Activated T-helper 1 cell treated with Interleukin-2 at 50 U/mL for 16 hours (primary cell): ENCODE measurements around the gene ABCB9.
"Not testable (repeated sequence)": the region's sequence is repeated elsewhere in the genome, so short reads cannot be mapped to it uniquely, and the experiment has no call there.

Source experiments
- DNase-seq: peaks from one replicate; pipeline ENCODE4 v3.0.0-alpha.2; 2020; ENCODE audit warnings: low read depth

ABCB9 gene

DNA sequence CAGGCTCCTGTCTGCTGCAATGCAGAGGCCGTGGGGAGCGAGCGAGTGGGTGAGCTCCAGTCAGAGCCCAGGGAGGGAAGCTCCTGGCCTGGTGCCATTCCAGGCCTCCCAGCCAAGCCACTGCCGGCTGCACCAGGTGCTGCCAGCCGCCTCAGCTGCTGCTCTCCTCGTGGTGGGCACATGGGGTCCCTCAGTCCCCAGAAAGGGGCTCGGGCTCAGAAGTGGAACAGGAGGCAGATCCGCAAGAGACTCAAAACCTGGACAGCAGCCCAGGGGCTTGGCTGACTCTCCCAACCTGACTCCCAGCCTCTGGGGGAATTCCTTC lies 2.4 kb downstream of the ABCB9 start:
- no peak for DNase-seq

DNA sequence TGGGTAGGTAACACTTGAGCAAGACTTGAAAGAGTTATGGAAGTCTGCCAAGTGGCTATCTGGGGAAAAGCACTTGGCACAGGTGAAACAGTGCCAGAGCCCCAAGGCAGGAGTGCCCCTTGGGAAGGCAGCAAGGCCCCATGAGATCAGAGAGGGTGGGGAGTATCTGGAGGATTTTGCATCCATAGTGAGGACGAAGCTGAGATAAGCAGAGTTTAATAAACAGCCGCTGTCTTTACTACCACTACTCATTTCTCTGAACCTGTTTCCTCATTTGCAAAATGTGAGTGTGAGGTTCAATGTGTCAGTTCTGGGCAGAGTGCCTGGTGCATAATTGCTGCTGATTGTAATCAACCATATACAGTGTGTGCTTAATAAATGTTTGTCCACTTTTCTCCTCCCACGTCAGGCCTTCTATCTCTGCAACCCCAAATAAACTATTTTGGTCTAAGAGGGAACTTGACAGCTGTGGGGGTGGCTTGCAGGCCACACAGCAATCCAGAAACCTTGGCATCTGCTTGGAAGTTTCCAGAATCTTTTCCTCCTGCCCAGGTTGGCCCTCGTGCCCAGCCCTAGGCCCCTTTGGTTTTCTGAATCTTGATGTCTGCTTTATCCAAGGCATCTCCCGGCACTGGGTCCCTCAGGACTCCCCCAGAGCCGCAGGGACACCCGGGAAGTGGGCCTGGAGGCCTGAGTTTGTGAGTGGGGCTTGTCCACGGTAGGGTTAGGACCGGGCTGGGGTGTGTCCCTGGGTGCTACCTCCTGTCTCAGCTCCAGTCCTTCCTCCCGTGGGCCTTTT lies 4.5 kb downstream of the ABCB9 start:
- DNase-seq = no peak

DNA sequence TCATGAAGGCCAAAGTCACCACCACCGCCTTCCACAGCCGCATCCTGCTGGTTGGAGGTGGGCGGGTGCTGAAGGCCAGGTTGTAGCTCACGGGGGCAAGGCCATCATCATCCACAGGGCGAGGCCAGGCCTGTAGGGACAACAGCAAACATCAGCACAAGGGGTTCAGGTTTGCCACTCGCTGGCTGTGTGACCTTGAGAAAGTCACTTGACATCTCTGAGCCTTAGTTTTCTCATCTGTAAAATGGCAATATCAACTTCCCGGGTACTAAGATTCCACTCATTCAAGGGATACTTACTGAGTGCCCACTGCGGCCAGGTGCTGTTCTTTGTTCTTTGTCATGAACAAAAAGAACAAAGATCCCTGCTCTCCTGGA lies 6.1 kb downstream of the ABCB9 start:
- DNase-seq = no peak

DNA sequence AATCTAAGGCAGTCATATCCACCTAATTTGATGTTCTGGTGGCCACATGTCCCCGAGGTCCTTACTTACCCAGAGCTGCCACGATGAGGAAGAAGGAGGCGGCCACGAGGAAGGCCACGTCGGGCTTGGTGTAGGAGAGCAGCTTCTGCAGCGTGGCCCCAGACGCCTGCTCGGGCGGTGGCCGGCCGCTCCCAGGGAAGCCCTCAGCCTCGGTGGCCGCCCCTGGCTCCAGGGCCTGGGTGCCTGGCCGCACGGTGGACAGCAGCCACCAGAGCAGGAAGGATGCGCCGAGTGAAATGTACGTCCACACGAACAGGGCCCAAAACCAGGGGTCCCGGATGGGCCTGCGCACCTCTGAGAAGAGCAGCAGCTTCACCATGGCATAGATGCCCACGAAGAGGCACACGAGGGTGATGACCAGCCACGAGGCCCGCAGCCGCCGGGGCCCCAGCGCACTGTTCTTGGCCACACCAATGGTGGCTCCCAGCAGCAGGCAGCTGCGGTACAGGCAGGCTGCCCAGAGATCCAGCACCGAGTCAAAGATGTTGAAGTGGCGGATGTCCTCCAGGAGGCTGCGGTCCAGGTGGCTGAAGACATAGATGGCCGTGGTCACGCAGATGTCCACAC lies 6.6 kb downstream of the ABCB9 start:
- no peak for DNase-seq

DNA sequence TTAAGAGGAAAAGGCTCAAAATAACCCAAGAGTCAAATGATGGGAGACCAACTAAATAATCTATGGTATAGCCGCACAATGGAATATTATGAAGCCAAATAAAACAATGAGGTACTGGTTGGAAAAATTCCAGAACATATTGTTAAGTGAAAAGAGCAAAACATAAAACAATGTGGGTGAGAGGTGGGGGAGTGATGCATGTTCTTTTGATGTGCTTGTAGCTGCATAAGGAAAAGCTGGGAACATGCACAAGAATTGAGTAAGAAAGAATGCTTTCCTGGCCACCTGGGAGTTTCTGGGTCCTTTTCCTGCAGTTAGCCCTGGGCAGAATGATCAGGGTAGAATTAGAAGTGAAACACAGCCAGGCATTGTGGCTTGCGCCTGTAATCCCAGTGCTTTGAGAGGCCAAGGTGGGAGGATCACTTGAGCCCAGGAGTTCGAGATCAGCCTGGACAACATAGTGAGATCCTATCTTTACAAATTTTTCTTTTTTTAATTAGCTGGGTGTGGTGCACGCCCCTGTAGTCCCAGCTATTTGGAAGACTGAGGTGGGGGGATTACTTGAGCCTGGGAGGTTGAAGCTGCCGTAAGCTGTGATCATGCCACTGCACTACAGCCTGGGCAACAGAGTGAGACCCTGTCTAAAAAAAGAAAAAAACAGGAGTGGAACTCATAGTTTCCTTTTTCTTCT lies 7.9 kb downstream of the ABCB9 start:
- DNase-seq = no peak

DNA sequence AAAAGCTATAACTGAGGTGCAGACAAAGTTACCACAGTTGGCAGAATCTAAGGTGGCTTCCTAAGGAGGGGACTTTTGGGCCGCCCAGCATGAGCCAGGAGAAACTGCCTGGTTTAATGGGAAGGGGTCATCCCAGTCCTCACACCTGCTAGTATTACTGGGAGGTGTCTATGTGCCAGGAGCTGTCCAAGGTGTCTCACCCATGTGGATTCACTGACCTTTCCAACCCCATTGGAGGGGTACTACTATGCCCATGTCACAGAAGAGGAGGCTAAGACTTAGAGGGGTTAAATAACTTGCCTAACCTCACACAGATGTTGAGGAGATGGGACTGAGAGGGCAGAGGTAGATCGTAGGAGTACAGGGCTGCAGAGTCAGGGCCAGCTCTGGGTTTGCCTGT lies 10.2 kb downstream of the ABCB9 start:
- no peak for DNase-seq

DNA sequence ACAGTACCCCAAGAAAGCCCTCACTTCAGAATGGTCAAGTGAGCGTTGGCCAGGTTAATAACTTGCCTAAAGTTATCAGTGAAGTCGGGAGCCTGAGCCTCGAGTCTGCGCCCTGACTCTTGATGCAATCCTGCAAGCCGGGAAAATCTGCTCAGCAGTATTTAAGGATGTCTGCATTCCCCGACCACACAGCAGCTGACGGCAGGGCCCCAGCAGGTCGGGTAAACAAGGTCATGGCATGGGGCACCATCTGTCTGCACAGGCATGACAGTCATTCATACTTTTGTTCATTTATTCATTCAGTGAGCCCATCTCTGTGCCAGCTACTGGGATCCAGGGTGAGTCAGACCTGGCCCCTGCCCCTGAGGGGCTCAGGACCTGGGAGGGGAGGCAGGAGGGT lies 11.1 kb downstream of the ABCB9 start:
- no peak for DNase-seq

DNA sequence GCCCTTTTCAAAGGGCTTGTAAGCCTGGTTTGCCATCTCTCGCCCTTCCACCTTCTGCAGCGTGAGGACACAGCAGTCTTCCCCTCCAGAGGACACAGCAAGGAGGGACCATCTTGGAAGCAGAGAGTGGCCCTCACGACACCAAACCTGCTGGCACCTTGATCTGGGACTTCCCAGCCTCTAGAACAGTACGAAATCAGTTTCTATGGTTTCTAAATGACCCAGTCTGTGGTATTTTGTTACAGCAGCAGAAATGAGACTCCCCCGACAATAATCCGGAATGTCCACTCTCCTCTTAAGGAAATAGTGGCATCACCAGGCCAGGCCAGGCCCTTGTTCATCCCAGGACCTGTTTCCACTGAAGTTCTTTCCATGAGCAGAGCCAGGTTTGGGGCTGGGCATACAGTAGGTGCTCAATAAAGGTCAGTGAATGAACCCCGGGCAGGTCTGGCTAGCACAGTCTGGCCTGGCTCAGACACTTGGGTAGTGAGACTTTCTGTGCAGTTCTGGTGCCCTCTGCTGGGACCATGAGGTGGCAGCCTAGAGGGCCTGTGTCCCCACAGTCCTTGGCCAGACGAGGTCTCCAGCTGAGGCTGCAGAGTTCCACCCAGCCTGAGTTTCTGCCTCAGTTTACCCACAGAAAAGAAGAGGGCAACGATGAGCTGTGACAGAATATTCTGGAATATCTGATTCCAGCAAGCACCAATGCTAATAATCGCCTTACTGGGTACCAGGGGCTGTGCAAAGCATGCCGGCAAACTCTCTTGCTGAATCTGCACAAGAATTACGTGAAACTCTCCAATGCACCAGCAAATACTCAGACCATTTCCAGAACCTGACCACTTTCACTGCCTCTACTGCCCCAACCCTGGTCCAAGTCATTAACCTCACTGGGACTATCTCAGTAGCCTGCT lies 14.0 kb downstream of the ABCB9 start:
- DNase-seq = peak; percentile 55

DNA sequence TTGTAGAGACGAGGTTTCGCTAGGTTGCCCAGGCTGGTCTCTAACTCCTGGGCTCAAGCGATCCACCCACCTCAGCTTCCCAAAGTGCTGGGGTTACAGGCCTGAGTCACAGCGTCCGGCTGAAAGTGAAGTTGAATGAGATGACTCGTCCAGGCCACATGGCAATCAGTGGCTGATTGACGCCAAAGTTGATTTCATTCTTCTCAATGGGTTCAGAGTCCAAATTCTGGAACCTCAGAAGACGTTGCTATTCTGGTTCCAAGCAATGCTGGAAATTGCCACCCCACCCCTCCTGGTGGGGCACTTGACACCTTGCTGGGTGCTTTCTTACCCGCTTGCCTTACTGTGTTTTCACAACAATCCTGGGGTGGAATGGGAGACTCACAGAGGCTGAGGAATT lies 14.9 kb downstream of the ABCB9 start:
- no peak for DNase-seq

DNA sequence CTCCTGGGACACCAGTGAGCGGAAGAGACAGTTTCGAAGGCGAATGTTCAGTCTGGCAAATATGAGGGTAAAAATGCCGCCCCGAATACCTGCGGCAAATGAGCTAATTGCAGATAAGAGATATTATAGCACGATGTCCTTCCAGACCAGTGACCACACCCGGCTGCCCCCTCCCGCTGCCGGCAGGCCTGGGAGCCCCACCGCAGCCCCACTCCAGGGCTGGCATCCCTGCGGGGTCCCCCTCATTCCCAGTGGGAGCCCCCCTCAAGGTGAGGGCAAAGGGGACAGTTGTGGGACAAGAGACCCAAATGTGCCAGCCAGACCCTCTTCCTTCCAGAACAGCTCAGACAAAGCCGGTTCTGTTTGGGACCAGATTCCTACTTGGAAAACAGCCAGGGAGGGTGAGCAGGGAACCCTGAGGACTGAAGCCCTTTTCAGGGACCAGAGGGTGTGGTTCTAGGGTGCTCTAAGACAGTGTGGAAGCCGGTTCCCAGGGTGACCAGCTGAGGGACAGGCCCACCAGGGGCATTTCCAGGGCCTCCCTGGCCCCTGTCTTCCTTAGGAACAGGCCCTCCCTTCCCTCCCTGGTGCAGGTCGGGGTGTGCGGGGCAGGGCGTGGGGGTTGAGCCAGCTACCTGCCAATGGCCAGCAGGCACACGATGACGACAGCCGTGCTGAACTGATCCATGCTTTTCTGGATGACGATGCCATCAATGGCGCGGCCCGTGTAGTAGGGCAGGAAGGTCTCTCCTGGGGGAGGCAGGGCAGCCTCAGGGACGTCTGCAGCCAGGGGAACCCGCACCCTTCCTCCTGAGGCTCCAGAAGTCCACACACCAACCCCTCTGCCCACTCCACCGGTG lies 16.2 kb downstream of the ABCB9 start:
- no peak for DNase-seq

DNA sequence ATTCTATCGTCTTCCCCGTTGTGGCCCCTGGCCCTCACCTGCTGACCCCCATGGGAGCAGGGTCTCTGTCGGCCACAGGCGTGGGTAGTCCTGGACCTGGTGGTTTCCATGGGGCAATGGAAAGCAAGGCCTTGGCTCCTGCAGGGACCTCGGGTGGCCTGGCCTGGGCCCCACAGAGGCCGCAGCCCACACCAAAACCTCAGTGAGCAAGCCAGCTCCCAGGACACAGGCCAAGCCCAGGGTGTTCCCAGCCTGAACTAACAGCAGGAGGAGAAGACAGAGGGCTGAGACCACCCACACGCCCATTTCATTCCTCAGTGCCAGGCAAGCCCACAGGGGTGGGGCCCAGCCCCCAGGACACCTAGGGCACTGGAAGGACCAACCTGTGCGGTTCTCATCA lies 16.9 kb downstream of the ABCB9 start:
- DNase-seq = no peak

DNA sequence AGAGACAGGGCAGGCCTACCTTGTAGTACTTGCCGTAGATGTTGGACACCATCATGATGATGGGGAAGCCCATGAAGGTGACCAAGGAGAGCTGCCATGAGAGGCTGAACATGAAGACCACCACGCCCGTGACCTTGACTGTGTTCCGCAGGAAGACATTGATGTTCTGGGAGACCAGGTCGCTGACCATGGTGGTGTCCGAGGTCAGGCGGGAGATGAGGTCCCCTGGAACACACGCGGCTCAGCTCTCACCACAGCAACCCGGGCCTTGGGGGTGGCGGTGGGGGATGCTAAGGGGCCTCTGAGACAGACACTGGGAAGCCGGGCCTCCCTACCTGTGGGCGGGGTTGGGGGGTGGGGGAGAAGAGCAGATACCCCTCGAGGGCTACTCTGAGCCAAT lies 17.7 kb downstream of the ABCB9 start:
- DNase-seq = no peak

DNA sequence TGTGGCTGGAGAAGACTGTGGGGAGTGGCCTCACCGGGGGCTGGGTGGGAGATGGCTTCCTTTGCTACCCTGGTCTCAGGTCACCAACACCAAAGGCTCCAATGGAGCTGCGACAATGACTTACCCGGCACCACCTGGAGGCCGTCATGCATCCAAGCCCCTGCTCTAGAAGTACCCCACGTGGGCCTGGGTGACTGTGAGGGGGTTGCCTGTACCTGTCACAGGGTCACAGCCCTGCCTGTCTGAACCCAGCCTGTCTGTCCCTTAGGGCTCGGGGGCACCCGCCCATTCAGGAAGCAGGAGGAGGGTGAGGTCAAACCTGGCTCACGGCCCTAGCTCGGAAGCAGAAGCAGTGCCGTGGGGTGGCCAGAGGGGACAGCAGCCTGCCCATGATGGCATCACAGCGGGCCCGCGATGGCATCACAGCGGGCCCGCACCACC lies 18.9 kb downstream of the ABCB9 start:
- no peak for DNase-seq

DNA sequence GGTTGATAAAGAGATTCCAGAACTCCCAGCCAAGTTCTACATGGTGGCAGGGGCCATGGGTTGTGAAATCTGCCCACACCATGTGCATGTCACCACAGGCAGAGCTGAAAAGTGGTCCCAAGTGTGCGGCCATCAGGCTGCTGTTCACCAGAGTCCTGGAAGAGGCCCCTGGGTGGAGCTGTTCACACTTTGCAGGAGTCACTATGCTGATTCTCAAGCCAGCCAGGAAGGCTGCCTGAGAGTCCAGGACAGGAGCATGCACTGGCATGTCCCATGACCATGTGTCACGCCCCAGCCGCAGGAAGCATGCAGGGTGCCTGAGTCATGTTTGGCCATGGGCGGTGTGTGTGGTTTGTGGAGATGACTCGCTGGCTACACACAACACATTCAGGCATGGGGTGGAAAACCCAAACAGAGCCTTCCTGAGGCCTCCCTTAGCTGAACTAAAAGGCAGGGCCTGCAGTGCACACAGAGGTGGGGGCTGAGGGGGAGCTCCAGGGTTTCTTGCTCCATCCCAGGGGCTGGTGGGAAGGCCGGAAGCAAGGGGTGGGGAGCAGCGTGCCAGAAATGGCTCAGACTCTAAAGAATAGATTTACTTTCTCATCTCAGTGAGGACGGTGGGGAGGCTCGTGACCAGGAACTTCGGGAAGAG lies 19.4 kb downstream of the ABCB9 start:
- peak; percentile 57 for DNase-seq

DNA sequence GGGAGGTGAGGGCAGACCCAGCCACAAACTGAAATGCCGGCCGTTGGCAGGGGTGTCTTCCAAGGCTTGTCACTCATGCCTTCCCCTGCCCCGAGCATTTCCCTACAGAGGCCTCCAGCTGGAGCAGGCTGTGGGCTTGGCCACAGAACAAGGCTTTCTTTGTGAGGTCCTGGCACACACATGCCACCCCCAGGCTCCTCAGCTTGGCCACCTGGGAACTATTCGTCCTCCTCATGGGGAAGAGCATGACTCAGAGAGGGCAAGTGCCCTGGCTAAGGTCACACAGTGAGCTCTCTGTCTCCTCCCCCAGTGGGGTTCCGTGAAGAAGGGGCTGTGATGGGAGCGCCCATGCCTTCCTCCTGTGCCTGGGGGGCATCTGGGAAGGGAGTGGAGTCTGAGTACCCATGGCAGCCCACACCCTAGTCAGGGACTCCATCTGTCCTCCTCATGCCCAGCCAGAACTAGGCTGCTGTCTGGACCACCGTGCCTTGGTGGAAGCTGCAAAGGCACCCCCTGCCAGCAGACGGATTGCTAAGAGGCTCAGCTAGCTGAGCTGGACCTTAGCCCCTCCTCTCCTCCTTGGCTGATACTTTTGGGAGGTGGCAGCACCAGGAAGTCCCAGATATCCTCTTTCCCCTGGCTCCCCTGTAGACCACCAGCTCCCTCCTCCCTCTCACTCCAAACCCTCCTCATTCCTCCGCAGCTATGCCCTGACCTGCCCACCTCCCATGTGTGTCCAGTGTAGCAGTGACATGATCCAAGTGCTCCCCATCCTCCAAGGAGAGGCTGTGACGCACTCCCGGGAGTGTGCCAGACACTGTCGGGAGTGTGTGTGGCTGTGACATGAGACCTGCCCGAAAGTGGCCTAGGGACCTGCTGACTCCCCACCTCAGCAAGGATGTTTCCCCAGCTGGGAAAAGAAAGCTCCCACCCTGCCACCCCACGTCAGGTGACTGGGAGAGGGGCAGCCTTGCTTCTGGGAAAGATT lies 21.4 kb downstream of the ABCB9 start:
- no peak for DNase-seq

DNA sequence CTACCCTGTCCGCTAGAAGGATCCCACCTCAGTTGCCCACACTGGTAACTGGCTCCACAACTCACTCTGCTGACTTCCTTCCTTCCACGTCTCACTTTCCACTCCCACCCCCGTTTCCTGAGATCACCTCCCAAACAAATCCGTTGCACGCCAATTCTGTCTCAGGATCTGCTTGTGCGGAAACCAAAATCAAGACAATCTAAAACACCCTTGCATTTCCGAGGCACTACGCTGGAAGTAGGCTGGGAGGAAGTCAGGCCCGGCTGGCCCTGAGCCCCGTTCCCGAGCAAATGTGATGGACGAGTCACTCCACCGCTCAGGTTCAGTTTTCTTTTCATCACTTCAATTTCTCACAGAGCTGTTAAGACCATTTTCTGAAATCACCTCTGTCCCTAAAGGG lies 23.1 kb downstream of the ABCB9 start:
- DNase-seq = no peak

DNA sequence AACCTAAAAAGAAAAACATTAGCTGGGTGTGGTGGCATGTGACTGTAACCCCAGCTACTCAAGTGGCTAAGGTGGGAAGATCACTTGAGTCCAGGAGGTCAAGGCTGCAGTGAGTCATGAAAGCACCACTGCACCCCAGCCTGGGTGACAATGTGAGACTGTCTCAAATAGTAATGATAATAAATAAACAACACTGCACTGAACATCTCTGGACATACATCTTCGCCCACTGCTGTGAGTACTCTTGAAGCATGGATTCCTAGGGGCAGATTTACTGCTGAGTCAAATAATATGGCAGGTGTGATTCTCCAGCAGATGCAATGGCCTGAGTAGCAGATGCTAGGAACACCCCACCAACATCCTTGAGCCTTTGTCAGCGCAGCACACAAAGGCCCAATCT lies 23.6 kb downstream of the ABCB9 start:
- no peak for DNase-seq

DNA sequence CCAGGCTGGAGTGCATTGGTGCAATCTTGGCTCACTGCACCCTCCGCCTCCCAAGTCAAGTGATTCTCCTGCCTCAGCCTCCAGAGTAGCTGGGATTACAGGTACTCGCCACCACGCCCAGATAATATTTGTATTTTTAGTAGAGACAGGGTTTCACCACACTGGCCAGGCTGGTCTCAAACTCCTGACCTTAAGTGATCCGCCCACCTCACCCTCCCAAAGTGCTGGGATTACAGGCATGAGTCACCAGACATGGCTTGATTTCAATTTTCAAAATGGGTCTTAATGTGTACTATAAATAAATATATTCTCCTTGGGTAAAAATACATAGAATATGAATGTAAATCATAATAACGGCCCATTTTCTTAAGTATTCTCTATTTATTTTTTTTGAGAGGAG lies 24.9 kb downstream of the ABCB9 start:
- not testable (repeated sequence) for DNase-seq

DNA sequence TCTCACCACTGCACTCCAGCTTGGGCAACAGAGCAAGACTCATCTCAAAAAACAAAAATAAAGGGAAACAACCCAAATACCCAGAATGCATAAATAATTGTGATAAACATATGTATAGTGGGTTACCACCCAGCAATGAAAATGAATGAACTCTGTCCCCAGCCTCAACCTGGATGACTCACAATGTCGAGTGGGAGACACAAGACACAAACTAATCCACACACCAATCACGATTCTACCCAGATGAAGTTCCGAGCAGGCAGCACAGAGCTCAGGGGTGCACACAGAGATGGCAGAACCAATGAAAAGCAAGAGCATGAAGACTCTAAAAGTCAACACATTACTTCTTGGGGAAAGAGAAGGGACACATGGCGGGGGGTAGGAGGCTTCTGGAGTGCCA lies 27.1 kb downstream of the ABCB9 start:
- DNase-seq = no peak

DNA sequence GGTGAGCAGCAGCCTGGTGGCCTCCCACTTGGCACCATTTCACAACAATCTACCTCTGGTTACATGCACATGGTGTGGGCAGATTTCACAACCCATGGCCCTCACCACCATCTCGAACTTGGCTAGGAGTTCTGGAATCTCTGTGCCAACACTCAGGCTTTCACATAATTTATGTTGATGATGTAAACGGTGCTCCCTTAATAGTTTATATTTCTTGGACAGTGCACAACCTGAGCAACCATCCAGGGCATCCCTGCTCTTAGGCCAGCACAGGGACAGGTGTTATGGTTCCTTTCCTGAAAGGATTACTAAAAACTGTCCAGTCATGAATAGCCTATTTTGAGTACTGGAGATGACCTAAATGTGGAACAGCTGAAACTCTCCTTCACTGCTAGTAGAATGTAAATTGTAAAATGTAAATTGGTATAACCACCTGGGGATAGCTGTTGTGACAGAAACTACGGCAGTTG lies 28.6 kb downstream of the ABCB9 start:
- DNase-seq = no peak
